ENCODE data around the gene LY6G6D. TPM values are rescaled to one million over a fixed set of nuclear protein-coding genes. Genes with fewer than 3 reads are reported as not detected.

LY6G6D gene
- total and polyA plus RNA-seq, 2 of the 13 experiments (the other 11 are each of a cell fraction or from before 2014, with no cell fraction given), result not detected

DNA sequence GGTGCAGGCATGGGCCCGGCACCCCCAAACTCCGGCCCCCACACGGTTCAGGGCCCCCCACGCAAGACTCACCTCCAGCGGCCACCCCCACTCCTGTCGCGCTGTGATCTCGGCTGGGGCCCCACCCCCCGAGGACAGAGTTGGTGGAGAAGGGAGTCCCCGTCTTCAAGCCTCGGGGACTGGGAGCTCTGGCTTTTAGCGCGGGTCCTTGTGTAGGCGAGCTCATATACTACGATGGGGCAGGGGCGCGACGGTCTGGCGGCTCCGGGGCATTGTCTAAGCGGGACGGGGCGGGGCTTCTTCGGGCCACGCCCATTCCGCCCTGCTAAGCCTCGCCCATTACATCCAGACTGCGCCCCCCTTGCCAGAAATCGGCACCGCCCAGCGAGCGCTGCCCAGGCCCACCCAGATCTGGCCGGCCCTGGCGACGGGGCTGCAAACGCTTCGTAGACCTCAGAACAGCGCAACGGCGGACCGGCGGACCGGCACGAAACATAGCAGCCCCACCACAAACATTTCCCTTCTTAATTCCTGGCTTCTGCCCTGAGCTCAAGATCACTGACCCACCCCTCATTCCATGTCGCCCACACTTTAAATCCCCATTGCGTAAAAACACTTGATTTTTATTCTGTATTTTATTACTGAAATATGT is 15.0 kb downstream of the LY6G6D start (continued):
- TF ChIP-seq ZNF503 (CRISPR knock-in tag; IDR thresholded peaks at IDR 0.05) (no peak), ZNF83 (CRISPR knock-in tag; IDR thresholded peaks at IDR 0.05; ENCODE audit: borderline replicate concordance) (no peak), WIZ (CRISPR knock-in tag; IDR thresholded peaks at IDR 0.05) (no peak), ZNF331 (CRISPR knock-in tag; IDR thresholded peaks at IDR 0.05) (peak; percentile 42; the same call in 1 of the 2 replicates), SP5 (CRISPR knock-in tag; IDR thresholded peaks at IDR 0.05; ENCODE audit: borderline replicate concordance, low read depth) (no peak), ZBTB33 (CRISPR knock-in tag; IDR thresholded peaks at IDR 0.05) (peak; percentile 93), TBX3 (IDR thresholded peaks at IDR 0.05; ENCODE audit: borderline replicate concordance) (no peak), ZMYM2 (CRISPR knock-in tag; IDR thresholded peaks at IDR 0.05) (no peak), EEA1 (CRISPR knock-in tag; IDR thresholded peaks at IDR 0.05; ENCODE audit: borderline replicate concordance) (0 out of 2 replicates have a peak, but pooled peaks have one; percentile 55), CERS6 (CRISPR knock-in tag; IDR thresholded peaks at IDR 0.05) (no peak), ZNF850 (CRISPR knock-in tag; conservative IDR thresholded peaks at IDR 0.05) (peak; percentile 89; the same call in 1 of the 2 replicates), ZNF598 (CRISPR knock-in tag; IDR thresholded peaks at IDR 0.05; ENCODE audit: borderline replicate concordance) (no peak; the same call in 1 of the 2 replicates), RFX1 (IDR thresholded peaks at IDR 0.05) (no peak), MEIS1 (CRISPR knock-in tag; IDR thresholded peaks at IDR 0.05; ENCODE audit: borderline replicate concordance) (no peak), DBP (CRISPR knock-in tag; IDR thresholded peaks at IDR 0.05; ENCODE audit: not compliant biosample characterization) (no peak), ZNF781 (CRISPR knock-in tag; IDR thresholded peaks at IDR 0.05; ENCODE audit: borderline replicate concordance, not compliant biosample characterization) (no peak)
- TF ChIP-seq, protein P1, sequence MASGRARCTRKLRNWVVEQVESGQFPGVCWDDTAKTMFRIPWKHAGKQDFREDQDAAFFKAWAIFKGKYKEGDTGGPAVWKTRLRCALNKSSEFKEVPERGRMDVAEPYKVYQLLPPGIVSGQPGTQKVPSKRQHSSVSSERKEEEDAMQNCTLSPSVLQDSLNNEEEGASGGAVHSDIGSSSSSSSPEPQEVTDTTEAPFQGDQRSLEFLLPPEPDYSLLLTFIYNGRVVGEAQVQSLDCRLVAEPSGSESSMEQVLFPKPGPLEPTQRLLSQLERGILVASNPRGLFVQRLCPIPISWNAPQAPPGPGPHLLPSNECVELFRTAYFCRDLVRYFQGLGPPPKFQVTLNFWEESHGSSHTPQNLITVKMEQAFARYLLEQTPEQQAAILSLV (CRISPR knock-in tag; IDR thresholded peaks at IDR 0.05; ENCODE audit: borderline replicate concordance), result peak; percentile 21; the same call in 1 of the 2 replicates
- TF ChIP-seq, protein P2, sequence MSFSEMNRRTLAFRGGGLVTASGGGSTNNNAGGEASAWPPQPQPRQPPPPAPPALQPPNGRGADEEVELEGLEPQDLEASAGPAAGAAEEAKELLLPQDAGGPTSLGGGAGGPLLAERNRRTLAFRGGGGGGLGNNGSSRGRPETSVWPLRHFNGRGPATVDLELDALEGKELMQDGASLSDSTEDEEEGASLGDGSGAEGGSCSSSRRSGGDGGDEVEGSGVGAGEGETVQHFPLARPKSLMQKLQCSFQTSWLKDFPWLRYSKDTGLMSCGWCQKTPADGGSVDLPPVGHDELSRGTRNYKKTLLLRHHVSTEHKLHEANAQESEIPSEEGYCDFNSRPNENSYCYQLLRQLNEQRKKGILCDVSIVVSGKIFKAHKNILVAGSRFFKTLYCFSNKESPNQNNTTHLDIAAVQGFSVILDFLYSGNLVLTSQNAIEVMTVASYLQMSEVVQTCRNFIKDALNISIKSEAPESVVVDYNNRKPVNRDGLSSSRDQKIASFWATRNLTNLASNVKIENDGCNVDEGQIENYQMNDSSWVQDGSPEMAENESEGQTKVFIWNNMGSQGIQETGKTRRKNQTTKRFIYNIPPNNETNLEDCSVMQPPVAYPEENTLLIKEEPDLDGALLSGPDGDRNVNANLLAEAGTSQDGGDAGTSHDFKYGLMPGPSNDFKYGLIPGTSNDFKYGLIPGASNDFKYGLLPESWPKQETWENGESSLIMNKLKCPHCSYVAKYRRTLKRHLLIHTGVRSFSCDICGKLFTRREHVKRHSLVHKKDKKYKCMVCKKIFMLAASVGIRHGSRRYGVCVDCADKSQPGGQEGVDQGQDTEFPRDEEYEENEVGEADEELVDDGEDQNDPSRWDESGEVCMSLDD (CRISPR knock-in tag; IDR thresholded peaks at IDR 0.05; ENCODE audit: borderline replicate concordance), result peak; percentile 73

Data from HepG2 (cell line).